Activated naive CD8-positive, alpha-beta T cell treated with anti-CD3 and anti-CD28 coated beads for 36 hours (primary cell): ENCODE data around the gene SPTBN4. TPM values are rescaled to one million over a fixed set of nuclear protein-coding genes. Genes with fewer than 3 reads are reported as not detected.

Experiments
- total RNA-seq, 2 experiments: library from RNA; stranded (reverse); gene quantifications; one replicate each; pipeline ENCODE4 v1.2.3, GENCODE V29; 2021

SPTBN4 gene
- total RNA-seq, 2 experiments from 2014 or later: 1.1 to 2.9 TPM

Other genes with a start within 250 kb of the SPTBN4 start
- not detected for gene TTC9B, start 248.6 kb upstream of the SPTBN4 start, total RNA-seq
- not detected for gene CCNP, start 240.3 kb upstream of the SPTBN4 start, total RNA-seq
- 100 to 1,000 TPM; 139 to 141 TPM for gene AKT2, start 181.7 kb upstream of the SPTBN4 start, total RNA-seq
- 10 to 100 TPM; 26.1 to 28.1 TPM for gene C19orf47, start 118.6 kb upstream of the SPTBN4 start, total RNA-seq
- 10 to 100 TPM; 41.8 to 44.2 TPM for gene PLD3, start 118.3 kb upstream of the SPTBN4 start, total RNA-seq
- gene HIPK4, start 76.8 kb upstream of the SPTBN4 start, total RNA-seq: not detected
- gene PRX, start 53.6 kb upstream of the SPTBN4 start, total RNA-seq: under 1 TPM; 0.64 to 0.84 TPM
- 1 to 10 TPM; 10.0 TPM for gene SERTAD1, start 41.0 kb upstream of the SPTBN4 start, total RNA-seq
- 1 to 10 TPM; 4.4 to 5.3 TPM for gene SERTAD3, start 22.7 kb upstream of the SPTBN4 start, total RNA-seq
- 10 to 100 TPM; 15.1 to 15.2 TPM for gene BLVRB, start 1.3 kb upstream of the SPTBN4 start, total RNA-seq
- gene SHKBP1, start 109.9 kb downstream of the SPTBN4 start, total RNA-seq: 10 to 100 TPM; 71.1 to 74.5 TPM
- gene LTBP4, start 134.4 kb downstream of the SPTBN4 start, total RNA-seq: 100 to 1,000 TPM in 1 of 2 experiments, 10 to 100 TPM in 1; 99.3 to 102 TPM
- gene NUMBL, start 223.7 kb downstream of the SPTBN4 start, total RNA-seq: 10 to 100 TPM; 13.4 to 14.9 TPM
- 10 to 100 TPM; 18.9 to 25.3 TPM for gene COQ8B, start 249.9 kb downstream of the SPTBN4 start, total RNA-seq